ENCODE results near the gene EYS.
"Not testable (repeated sequence)": the region's sequence is repeated elsewhere in the genome, so short reads cannot be mapped to it uniquely, and the experiment has no call there.

The EYS gene

DNA sequence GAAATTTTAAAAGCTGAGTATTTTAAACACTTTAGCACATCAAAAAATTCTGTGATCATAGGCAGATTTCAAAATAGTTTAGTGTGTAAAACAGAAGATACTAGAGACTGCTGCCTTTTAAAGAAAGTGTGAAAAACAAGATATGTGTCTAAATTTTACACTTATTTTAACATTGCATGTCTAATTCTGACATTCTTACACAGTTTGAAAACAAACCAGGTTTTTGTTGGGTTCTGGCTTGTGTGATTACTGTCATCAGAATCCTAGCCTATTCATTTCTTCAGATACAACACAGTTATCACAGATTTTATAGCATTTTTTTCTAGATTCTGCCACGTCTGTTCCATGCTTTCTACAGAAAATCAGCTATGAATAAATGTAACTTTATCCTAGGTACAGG, 257.1 kb downstream of the EYS start:
- no peak for DNase-seq

DNA sequence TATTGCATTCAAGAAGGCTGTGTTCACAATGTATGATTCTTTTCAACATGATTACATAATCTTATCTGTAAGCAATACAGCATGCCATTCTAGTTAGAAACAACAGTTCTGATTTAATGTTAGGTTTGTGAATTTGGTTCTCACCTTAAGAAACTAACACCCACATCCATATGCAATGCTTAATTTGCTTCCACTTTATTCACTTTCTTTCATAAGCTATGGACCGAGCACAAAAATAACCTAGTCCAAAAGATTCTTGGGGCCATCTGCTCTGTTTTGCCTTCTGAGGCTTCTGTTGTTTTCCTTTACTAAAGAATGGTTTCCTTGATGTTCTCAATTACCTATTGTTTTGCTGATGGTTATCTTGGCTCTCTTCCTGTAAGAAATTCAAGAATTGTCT, 258.2 kb downstream of the EYS start:
- no peak for DNase-seq

DNA sequence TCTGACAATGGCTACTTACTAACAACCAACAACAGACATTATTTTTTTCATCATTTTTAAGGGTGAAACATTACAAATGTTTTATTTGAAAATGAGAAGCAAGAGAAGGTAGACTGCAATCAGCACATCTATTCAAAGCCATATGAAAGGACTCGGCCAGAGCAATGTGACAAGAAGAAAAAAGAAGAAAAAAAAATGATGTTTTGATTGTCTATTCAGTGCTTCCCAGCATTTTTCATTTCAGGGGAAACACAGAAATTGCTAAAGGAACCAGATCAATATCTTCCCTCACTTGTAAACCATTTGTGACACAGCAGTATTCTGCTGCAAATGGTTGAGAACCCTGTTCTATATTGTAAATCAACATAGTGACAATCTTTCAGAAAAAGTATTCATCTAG, 270.7 kb downstream of the EYS start:
- DNase-seq: no peak

DNA sequence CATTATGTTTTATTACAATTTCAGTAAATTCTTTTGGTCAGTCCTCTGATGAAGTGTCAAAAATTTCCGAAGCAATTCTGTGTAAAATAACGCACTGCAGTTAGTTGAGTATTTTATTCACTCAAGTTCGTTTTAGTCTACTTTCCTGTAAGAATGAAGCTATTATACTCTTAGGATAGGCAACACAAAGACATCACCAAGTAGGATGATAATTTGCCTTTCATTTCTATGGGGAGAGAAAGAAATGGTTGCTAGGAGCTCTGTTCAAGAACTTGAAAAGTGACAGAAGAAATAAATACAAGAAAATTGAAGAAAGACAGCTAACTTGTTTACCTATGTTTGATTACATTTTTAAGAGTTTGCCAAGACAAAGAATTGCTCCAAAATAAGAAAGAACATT, 290.4 kb downstream of the EYS start:
- no peak for DNase-seq

DNA sequence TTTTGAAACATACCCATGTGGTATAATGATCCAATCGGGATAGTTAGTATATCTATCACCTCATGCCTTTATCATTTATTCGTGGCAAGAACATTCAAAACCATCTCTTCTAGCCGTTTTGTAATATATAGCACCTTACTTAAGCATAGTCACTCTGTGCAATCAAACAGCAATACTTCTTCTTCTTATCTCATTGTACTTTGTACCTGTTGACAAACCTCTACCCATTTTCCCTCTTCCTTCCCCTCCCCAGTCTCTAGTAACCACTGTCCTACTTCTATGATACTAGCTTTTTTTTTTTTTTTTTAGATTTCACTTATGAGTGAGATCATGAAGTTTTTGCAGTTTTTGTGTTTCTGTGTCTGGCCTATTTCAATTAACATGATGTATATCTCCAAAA, 296.7 kb downstream of the EYS start:
- DNase-seq: no peak

DNA sequence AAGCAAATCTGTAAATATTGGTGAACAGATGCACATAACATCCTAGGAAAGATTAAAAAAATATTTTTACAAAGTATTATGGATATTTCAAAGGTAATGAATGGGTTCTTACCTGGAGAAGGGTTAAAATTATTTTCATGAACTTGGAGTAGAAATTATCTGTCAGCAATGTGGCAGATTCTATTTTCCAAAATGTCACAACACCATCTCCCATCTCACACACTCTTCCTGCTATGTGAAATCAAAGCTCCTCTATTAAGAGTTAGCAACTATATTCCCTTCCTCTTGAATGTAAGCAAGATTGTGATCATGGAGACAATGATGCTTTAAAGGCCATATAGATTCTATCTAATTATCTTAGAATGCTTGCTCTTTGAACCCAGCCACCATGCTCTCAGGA, 304.5 kb downstream of the EYS start:
- no peak for DNase-seq

DNA sequence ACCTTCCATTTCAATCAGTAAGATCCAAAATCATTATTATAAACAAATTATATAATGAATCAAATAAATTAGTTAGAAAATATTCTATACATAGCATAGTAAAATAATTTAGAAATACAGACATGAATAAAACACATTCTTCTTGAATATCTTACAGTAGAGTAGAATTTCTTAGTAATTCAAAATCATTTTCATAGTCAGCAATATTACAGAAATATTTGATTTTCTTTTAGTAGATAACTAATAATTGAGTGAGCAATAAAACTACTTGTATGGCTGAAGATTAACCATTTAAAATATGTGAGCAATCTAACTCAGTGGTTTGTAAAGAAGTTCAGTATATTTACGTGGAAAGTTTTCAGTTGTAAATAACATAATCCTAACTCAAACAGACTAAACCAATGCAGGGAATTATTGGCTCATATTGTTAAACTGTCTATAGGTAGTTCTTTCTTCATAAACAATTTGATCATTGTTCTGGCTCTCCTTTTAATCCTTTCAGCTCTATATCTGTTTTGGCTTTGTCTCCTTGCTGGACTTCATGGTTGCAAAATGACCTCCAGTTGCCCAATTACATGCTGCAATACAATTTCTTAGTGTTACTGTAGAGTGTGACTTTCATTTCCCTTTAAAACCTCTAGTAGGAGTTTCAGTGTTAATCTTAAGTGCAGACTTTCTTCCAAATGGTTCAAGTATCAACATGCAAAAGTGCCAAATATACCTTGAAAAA, 307.5 kb downstream of the EYS start:
- DNase-seq: no peak

DNA sequence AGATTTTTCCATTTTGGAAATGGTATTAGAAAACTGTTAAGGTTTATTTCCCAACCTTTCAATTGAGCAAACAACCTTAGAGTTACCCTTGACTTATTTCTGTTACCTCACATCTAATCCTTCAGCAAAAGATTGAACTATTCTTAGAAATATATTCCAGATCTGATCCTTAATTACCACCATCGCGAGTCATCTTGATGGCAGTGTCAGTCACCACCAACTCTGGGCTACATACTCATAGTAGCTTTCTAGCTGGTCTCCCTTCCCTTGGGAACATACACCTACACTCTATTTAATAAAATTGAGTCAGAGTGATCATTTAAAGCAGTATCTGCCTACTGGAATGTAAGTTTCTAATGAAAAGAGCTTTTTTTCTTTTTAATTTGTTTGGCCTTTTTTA, 308.2 kb downstream of the EYS start:
- no peak for DNase-seq

DNA sequence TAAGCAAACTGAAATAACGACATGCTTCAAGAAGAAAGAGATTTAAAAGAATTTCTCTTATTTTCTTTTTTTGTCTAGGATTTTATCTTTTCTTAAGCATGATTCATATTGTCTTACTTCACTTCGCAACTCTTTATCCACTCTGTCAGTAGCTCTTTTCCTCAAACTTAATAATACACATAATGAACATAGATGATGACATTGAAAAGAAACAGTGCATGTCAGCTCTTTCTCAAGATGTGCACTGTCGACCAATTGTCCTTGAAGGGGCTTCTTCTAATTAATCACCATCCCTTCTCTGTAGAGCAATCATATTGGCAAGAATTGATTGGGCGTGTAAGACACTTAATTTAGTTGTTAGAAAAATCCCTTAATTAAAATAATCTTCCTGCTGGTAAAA, 356.5 kb downstream of the EYS start:
- DNase-seq: no peak

DNA sequence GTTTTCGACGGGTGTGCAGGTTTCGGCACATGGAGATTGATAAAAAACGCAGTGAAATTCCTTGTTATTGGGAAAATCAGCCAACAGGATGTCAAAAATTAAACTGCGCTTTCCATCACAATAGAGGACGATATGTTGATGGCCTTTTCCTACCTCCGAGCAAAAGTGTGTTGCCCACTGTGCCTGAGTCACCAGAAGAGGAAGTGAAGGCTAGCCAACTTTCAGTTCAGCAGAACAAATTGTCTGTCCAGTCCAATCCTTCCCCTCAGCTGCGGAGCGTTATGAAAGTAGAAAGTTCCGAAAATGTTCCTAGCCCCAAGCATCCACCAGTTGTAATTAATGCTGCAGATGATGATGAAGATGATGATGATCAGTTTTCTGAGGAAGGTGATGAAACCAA, 404.4 kb downstream of the EYS start:
- DNase-seq: not testable (repeated sequence)

DNA sequence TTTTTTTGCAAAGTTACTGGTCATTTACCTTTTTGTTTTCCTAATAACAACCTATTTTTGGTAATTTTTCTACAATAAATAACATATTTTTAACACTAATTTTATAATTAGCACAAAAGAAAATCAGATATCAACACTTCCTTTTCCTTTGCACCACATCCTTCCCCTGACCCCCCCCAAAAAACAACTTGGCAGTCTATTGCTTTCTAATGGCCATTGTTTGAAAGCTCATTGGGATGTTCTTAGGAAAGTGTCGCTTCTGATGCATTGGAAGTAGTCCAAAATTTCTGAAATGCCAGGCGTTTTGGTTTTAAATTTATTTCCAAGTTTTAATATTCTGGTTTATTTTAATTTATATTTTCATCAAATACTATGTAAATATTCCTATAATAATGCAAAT, 407.8 kb downstream of the EYS start:
- no peak for DNase-seq

DNA sequence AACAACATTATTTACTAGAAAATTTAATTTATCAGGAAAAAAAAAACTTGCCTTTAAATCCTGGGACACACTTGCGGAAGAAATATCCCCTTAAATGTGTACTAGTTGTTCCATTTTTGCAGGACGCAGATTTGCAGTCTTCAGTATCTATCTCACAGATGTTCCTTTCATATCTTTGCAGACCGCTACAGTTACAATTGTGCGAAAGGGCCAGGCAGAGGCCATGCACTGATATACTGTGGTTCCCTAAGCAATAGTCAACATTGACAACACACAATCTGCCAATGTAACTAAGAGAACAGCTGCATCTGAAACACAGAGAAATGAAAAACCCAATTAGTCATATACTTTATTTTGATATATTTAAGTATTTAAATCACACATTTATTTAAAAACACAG, 411.2 kb downstream of the EYS start:
- no peak for DNase-seq

DNA sequence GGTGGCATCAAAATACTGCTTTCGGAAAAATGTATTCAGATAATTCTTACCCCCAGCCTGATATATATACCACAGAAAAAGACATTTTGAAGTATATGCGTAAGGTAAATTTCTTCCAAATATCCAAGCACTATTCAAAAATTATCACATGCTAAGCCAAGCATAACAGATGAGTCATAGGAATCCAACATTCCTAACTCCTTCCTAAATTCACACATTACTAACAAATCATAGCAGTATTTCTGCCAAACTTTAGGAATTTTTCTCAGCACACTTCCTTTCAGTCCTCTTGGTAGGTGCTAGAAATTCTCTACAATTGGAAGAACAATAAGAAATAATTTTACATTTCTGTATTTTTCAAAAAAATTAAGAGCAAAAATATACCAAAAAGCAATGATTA, 417.5 kb downstream of the EYS start:
- no peak for DNase-seq

DNA sequence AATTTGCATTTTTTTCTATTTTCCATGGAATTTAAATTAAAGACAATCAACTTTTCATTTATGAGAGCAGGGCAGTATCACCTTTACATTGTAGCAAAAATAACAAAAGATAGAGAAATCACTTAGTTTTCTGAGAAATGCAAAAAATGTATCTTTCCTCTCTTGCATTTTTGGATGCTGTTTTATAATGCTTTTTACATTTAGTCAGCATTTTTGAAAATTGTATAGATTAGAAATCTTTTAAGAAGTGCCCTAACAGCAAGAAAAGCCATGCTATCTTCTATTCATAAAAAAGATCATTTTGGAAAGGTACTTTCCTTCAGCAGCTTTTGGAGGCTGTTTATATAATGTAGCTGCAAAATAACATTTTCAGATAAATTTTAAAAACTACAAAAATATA, 421.8 kb downstream of the EYS start:
- DNase-seq: no peak

DNA sequence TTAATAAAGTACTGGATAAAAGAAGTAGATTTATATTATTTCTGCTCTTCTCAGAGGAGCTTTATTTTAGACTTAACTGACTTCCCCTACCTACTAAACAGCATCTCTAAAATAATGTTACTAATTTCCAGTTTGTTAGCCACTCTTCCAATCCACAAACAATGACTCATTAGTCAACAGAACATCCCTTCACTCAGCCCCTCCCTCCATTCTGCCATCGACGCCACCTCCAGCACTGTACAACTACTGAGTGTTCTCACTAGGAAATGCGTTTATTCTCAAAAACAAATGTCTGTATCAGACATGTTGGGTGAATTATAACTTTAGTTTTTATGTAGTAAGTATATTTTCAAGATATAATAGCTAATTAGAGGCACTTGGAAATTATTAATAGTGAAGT, 427.0 kb downstream of the EYS start:
- no peak for DNase-seq

DNA sequence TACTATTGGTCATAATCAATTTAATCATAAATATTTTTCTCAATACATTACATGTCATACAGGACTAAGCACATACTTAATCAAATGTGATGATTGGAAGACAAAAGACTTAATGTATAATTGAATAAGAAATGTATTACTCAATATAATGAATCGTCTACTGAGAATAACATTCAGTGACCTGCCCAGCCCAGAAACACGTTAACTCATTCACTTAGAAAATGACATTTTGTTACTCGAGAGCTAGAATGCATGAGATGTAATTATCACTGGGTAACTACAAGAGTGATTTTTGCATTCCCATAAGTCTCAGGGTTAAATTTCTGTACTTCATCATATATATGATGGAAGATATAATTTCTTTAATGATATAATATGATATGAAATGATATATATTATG, 444.8 kb downstream of the EYS start:
- DNase-seq: no peak

DNA sequence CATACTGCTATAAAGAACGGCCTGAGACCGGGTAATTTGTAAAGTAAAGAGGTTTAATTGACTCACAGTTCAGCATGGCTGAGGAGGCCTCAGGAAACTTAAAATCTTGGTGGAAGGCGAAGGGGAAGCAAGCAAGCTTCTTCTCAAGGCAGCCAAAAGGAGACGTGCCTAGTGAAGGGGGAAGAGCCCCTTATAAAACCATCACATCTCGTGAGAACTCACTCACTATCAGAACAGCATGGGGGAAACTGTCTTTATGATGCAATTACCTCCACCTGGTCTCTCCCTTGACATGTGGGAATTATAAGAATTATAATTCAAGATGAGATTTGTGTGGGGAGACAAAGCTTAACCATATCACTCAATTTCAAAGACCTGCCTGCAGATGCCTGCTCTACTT, 447.0 kb downstream of the EYS start:
- DNase-seq: no peak

DNA sequence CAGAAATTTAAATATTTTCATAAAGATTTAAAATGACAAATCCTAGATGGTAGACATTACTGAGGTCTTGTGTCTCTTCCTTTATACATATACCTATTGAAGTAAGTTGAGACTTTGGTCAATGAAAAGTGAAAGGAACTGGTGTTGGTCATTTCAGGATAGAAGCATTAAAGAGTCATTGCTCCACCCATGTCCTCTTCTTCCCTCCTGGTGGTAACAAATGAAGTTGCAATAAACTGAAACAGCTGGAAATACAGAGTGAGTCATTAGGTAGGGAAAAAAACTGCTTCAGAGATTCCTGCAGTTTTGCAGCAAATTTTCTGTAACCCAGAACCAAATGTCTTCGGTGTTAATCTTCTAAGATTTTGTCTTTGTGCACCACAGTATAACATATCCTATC, 448.0 kb downstream of the EYS start:
- no peak for DNase-seq

DNA sequence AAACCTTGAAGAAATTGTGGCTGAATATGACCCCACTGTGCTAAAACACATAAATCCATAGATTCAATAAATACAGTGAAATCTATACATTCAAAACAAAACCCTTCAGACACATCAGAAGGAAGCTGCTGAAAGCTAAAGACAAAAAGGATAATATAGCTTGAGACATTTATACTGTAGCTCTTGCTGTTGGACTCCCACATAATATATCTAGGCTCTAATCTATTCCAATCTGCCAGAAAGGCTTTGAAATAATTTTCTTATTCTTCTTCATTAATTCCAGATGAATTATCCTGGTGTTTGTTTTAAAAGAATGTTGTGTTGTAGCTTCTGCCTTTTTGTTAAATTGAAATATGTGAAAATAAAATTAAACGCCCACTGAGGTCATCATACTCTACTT, 454.0 kb downstream of the EYS start:
- no peak for DNase-seq

DNA sequence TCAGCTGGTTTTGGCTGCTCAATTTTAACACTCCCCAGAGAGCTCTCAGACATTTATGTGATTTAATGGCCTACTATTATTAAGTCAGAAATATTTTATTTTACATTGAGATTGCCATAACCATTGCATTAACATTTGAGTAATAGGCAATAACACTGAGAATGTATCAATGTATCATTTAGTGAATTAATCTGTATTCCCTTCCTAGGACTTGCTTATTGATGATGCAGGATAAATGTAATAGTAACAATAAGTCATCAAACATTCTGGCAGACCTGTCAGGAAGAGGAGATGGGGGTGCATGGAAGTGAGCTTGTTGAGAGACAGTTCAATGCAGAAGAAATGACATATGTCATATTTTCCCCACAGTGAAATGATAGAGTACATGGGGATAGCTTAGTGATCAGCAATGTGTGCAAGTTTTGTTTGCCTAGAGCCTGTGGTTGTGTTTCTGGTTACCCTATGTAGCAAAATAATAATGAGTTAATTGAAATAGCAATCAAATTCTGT, 458.9 kb downstream of the EYS start:
- no peak for DNase-seq

DNA sequence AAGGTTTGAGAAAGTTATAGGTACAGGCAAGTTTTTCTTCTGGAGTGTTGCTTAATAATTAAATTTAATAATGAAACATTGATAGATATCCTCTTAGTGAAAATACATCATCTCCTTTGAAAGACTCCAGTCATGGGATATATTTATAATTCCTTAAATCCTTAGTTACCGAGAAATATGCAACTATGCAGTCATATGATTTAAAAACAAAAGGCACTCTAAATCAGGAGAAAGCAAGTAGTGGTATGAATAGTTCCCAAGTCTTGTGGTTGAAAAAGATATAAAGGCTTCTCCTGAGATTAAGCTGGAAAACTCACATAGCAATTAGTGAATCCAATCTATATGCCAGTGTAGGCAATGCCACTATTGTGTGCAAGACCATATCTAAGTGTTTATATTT, 475.4 kb downstream of the EYS start:
- DNase-seq: no peak

DNA sequence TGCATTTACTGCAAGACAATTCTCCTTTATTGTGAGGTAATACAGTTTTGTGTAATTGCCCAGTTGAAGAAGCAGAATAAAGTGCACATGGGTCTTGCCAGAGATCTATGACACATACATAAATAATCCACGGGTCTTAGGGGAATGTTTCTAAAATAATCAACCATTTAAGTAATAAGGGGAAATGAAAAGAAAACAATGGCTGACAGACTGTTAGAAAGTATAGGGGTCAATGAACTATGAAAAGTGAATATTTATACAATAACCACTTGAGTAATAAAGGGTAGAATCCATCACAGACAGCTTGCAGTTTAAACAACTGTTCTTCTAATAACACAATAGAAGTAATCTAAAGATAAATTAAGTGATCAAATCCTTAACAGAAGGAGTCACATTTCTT, 477.2 kb downstream of the EYS start:
- no peak for DNase-seq

DNA sequence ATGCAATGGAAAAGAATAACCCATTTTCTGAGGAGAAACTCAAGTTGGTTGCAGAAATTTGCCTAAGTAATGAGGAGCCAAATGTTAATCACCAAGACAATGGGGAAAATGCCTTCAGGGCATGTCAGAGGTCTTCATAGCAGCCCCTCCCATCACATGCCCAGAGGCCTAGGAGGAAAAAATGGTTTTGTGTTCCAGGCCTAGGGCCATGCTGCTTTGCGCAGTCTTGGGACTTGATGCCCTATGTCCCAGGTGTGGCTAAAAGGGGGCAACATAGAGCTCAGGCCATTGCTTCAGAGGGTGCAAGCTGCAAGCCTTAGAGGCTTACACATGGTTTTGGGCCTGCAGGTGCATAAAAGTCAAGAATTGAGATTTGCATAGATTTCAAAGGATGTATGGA, 485.9 kb downstream of the EYS start:
- DNase-seq: no peak

DNA sequence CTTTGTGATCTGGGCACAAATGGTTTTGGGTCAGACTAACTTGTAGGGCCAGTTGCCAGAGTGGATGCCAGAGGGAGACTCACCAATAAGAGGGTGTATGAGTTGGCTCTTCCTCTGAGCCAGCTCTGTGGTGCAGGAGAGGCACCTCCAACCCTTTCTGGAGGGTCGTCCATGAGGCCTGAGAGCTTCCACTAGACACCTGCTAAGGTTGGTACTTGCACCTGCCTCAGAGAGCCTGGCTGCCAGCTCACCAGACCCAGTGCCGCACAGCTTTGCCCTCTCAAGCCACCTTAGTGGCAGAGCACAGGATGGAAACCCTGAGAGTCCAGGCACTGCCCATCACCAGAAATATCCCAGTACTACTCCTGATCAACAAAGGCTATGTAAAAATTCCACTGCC, 504.3 kb downstream of the EYS start:
- no peak for DNase-seq

DNA sequence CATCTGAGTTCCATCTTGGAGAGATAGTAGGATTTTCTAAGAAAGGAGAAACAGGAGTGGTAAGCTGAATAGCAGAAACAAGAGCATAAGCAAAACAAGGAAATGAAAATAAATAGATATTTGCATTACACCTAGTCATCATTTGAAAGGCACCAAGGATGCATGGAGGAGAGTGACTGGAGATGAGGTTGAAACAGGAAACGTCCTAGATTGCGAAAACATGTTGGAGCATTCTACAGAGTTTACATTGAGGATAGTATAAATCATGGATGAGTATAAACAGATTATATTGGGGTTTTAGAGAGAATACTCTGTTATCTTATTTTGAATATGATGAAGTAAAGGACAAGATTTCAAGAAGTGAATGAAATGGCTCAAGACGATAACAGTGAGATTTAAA, 507.3 kb downstream of the EYS start:
- DNase-seq: no peak

DNA sequence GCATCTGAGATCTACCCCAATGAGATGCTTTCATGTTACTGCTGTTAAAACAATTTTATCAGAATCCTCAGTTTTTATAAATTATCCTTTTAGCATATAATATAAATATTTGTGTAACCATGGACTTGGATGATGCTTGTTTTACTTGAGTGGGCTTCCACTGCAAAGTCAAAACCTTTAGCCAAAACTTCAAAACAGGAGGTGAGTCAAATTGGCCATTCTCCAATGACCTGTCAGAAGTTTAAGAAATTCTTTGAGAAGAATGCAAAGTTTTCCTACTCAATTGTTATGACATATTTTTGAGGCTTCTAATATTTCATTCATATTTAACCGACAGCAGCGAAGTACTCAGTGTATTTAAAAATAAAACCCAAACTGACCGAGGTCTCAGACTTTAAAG, 507.9 kb downstream of the EYS start:
- DNase-seq: no peak

All from NCI-H187 treated with DMSO at 0.1 percent for 48 hours (cell line).